LNCAP (cell line): ENCODE results near the gene PML.

Source experiments
- TF ChIP-seq, protein P1 (sequence below): fragments of 450-650 bp; IDR thresholded peaks from 2 replicates; pipeline ENCODE4 v1.5.1; 2017; ENCODE audit warnings: mild to moderate bottlenecking

Gene PML, protein sequence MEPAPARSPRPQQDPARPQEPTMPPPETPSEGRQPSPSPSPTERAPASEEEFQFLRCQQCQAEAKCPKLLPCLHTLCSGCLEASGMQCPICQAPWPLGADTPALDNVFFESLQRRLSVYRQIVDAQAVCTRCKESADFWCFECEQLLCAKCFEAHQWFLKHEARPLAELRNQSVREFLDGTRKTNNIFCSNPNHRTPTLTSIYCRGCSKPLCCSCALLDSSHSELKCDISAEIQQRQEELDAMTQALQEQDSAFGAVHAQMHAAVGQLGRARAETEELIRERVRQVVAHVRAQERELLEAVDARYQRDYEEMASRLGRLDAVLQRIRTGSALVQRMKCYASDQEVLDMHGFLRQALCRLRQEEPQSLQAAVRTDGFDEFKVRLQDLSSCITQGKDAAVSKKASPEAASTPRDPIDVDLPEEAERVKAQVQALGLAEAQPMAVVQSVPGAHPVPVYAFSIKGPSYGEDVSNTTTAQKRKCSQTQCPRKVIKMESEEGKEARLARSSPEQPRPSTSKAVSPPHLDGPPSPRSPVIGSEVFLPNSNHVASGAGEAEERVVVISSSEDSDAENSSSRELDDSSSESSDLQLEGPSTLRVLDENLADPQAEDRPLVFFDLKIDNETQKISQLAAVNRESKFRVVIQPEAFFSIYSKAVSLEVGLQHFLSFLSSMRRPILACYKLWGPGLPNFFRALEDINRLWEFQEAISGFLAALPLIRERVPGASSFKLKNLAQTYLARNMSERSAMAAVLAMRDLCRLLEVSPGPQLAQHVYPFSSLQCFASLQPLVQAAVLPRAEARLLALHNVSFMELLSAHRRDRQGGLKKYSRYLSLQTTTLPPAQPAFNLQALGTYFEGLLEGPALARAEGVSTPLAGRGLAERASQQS

GRCh38 chr15:73994413-73994883 is at the start of gene PML:
TSS of gene PML (plus strand) at chr15:73994716. CDS start at chr15:73994813, 97 bp downstream.
- TF ChIP-seq, protein P1, sequence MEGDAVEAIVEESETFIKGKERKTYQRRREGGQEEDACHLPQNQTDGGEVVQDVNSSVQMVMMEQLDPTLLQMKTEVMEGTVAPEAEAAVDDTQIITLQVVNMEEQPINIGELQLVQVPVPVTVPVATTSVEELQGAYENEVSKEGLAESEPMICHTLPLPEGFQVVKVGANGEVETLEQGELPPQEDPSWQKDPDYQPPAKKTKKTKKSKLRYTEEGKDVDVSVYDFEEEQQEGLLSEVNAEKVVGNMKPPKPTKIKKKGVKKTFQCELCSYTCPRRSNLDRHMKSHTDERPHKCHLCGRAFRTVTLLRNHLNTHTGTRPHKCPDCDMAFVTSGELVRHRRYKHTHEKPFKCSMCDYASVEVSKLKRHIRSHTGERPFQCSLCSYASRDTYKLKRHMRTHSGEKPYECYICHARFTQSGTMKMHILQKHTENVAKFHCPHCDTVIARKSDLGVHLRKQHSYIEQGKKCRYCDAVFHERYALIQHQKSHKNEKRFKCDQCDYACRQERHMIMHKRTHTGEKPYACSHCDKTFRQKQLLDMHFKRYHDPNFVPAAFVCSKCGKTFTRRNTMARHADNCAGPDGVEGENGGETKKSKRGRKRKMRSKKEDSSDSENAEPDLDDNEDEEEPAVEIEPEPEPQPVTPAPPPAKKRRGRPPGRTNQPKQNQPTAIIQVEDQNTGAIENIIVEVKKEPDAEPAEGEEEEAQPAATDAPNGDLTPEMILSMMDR, result no peak

- TF ChIP-seq, protein P1, result no peak
Observed at GRCh38 chr15:73945130-73945508, 49.4 kb upstream of the PML start.

DNA sequence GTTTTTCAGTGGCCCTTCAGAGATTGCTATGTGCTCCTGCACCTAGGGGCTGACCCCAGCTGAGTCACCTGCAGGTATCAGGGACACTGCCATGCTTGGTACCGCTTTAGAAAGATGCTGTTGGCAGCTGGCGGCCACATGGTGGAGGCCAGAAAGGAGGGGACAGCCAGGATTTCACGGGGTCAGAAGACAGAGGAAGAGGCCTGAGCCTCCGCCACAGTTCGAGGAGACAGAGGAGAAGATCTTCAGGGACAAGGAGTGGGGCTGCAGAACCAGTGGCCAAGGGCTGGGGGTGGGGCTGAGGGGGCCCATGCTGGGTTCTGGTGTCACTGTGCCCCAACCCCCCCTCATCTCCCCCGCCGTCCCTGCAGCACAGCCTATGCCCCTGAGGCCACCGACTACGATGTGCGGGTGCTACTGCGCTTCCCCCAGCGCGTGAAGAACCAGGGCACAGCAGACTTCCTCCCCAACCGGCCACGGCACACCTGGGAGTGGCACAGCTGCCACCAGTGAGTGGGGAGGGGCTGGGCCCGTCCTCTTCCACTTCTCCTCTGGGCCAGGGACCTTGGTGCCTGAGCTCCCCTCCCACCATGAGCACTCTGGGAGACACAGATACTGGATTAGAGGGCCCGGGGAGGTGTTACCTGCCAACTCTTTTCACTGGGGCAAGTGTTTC is 48.3 kb upstream of the PML start:
- TF ChIP-seq, protein P1, result no peak

GRCh38 chr15:73946795-73947370 is 47.6 kb upstream of the PML start:
- TF ChIP-seq, protein P1, result no peak

DNA sequence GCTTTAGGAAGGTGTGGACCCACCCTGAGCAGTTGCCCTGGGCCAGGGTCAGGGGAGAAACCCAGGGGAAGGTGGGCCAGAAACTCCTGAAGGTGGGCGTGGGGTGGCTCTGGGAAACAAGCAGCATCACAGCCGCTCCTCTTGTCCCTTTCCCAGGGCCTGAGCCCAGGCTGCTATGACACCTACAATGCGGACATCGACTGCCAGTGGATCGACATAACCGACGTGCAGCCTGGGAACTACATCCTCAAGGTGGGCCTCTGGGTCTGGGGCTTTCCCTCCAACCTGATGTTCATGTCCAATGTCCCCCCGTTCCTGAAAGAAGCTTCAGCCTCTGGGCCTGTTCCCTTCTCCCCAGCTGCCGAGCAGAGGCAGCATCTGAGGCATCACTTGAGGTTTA is 46.9 kb upstream of the PML start:
- TF ChIP-seq, protein P1, result no peak

DNA sequence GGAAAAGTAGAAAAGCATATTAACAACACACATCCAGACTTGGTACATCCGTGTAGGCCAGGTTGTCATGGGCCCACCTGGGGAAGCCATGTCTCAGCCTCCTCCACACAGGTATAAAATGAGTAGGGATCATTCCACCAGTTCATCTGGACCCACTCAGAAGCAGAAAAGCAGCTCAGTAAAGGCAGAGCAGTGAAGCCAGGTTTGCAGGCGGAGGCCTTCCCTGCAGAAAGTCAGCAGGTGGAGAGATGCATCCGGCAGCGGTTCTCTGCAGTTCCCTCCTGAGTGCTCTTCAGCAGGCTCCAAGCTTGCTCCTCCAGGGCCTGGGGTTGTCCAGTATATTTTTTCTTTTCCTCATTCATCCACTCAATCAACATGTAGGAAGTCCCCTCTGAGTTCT is 46.1 kb upstream of the PML start:
- TF ChIP-seq, protein P1, result no peak

DNA sequence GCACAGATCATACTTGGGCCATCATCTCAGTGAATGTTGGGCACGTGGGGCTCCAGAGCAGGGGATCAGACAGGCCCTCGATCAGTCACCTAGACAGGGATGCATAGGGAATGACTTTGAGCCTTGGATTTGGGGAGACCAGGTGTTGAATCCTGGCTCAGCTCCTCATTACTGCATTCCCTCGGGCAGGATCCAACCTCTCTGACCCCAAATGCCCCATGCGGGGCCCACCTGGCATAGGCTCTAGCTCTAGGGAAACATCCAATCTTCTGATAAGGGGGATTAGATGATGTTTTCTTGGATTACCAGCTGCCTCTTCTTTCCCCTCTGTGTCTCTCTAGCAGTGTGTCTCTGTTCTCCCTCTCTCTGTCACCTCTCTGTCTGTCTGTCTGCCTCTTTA is 45.5 kb upstream of the PML start:
- TF ChIP-seq, protein P1, result no peak
